ENCODE measurements around the gene KCTD18.

KCTD18 gene

GRCh38 chr2:200466425-200467418 lies 43.1 kb downstream of the KCTD18 start:
- H3K4me2 ChIP-seq: no peak overlapping the region
- no peak overlapping the region for H3K27ac ChIP-seq
- H3K27me3 ChIP-seq (ENCODE audit: insufficient read depth, low read depth): no peaks in the 10 kb centered on the region
- H3K4me1 ChIP-seq (ENCODE audit: low read depth, poor library complexity, severe bottlenecking): peaks cover 26% of the 10 kb centered on the region
- no peaks in the 10 kb centered on the region for H3K79me2 ChIP-seq (ENCODE audit: insufficient read depth, low read depth)
- no peaks in the 10 kb centered on the region for H4K20me1 ChIP-seq (ENCODE audit: insufficient read depth)
- no peak overlapping the region for H3K9ac ChIP-seq
- no peaks in the 10 kb centered on the region for H3K36me3 ChIP-seq (ENCODE audit: insufficient read depth)
- no peak overlapping the region for H2AFZ ChIP-seq (ENCODE audit: low read depth)
- TF ChIP-seq, protein P1, sequence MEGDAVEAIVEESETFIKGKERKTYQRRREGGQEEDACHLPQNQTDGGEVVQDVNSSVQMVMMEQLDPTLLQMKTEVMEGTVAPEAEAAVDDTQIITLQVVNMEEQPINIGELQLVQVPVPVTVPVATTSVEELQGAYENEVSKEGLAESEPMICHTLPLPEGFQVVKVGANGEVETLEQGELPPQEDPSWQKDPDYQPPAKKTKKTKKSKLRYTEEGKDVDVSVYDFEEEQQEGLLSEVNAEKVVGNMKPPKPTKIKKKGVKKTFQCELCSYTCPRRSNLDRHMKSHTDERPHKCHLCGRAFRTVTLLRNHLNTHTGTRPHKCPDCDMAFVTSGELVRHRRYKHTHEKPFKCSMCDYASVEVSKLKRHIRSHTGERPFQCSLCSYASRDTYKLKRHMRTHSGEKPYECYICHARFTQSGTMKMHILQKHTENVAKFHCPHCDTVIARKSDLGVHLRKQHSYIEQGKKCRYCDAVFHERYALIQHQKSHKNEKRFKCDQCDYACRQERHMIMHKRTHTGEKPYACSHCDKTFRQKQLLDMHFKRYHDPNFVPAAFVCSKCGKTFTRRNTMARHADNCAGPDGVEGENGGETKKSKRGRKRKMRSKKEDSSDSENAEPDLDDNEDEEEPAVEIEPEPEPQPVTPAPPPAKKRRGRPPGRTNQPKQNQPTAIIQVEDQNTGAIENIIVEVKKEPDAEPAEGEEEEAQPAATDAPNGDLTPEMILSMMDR (conservative IDR thresholded peaks at IDR 0.05; ENCODE audit: low read depth, low read length): no peak
- H3K4me3 ChIP-seq (IDR thresholded peaks at IDR 0.05; ENCODE audit: insufficient read depth, low read depth, low read length): no peak overlapping the region

- Histone ChIP-seq H3K27me3 (ENCODE audit: insufficient read depth, low read depth) (no peaks in the 10 kb centered on the region), H2AFZ (ENCODE audit: low read depth) (no peak overlapping the region), H4K20me1 (ENCODE audit: insufficient read depth) (no peaks in the 10 kb centered on the region), H3K36me3 (ENCODE audit: insufficient read depth) (no peaks in the 10 kb centered on the region), H3K4me3 (IDR thresholded peaks at IDR 0.05; ENCODE audit: insufficient read depth, low read depth, low read length) (no peak overlapping the region), H3K79me2 (ENCODE audit: insufficient read depth, low read depth) (no peaks in the 10 kb centered on the region), H3K9ac (no peak overlapping the region), H3K27ac (no peak overlapping the region), H3K4me1 (ENCODE audit: low read depth, poor library complexity, severe bottlenecking) (peaks cover 7% of the 10 kb centered on the region), H3K4me2 (no peak overlapping the region)
- TF ChIP-seq, protein P1 (conservative IDR thresholded peaks at IDR 0.05; ENCODE audit: low read depth, low read length): no peak
Observed at GRCh38 chr2:200463452-200463851, 46.4 kb downstream of the KCTD18 start.

- H2AFZ ChIP-seq (ENCODE audit: low read depth): no peak overlapping the region
Observed at GRCh38 chr2:200461846-200462710, 47.8 kb downstream of the KCTD18 start.

GRCh38 chr2:200459101-200459500 lies 50.8 kb downstream of the KCTD18 start:
- no peak overlapping the region for H3K4me2 ChIP-seq
- H3K27ac ChIP-seq: no peak overlapping the region
- H3K9ac ChIP-seq: no peak overlapping the region
- no peaks in the 10 kb centered on the region for H3K36me3 ChIP-seq (ENCODE audit: insufficient read depth)
- H4K20me1 ChIP-seq (ENCODE audit: insufficient read depth): no peaks in the 10 kb centered on the region
- TF ChIP-seq, protein P1 (conservative IDR thresholded peaks at IDR 0.05; ENCODE audit: low read depth, low read length): no peak
- H2AFZ ChIP-seq (ENCODE audit: low read depth): no peak overlapping the region
- H3K27me3 ChIP-seq (ENCODE audit: insufficient read depth, low read depth): no peaks in the 10 kb centered on the region
- H3K4me1 ChIP-seq (ENCODE audit: low read depth, poor library complexity, severe bottlenecking): peaks cover 7% of the 10 kb centered on the region
- no peak overlapping the region for H3K4me3 ChIP-seq (IDR thresholded peaks at IDR 0.05; ENCODE audit: insufficient read depth, low read depth, low read length)
- H3K79me2 ChIP-seq (ENCODE audit: insufficient read depth, low read depth): no peaks in the 10 kb centered on the region

More at GRCh38 chr2:200461846-200462710, 47.8 kb downstream of the KCTD18 start:
- H3K4me1 ChIP-seq (ENCODE audit: low read depth, poor library complexity, severe bottlenecking): peaks cover 7% of the 10 kb centered on the region
- H3K27ac ChIP-seq: no peak overlapping the region
- H3K27me3 ChIP-seq (ENCODE audit: insufficient read depth, low read depth): no peaks in the 10 kb centered on the region
- no peak overlapping the region for H3K4me3 ChIP-seq (IDR thresholded peaks at IDR 0.05; ENCODE audit: insufficient read depth, low read depth, low read length)
- TF ChIP-seq, protein P1 (conservative IDR thresholded peaks at IDR 0.05; ENCODE audit: low read depth, low read length): no peak
- no peak overlapping the region for H3K4me2 ChIP-seq
- no peaks in the 10 kb centered on the region for H3K36me3 ChIP-seq (ENCODE audit: insufficient read depth)
- H3K79me2 ChIP-seq (ENCODE audit: insufficient read depth, low read depth): no peaks in the 10 kb centered on the region
- H4K20me1 ChIP-seq (ENCODE audit: insufficient read depth): no peaks in the 10 kb centered on the region
- H3K9ac ChIP-seq: no peak overlapping the region
